Measurements from ENCODE around the gene TRAF3IP1. TPM values are rescaled to one million over a fixed set of nuclear protein-coding genes. Genes with fewer than 3 reads are reported as not detected.

The TRAF3IP1 gene
- total RNA-seq, 4 donors from 2014 or later, result 8.0 to 25.8 (median 12.2) TPM

- no peak for TF ChIP-seq CTCF (IDR thresholded peaks at IDR 0.05; ENCODE audit: low read depth)
Measured at GRCh38 chr2:238445409-238446190, 125.3 kb downstream of the TRAF3IP1 start.

- no peak for TF ChIP-seq CTCF (IDR thresholded peaks at IDR 0.05; ENCODE audit: low read depth)
Measured at GRCh38 chr2:238446371-238446770, 126.1 kb downstream of the TRAF3IP1 start.

GRCh38 chr2:238448031-238448955, 128.0 kb downstream of the TRAF3IP1 start:
- TF ChIP-seq CTCF (IDR thresholded peaks at IDR 0.05; ENCODE audit: low read depth), result no peak

- no peak for TF ChIP-seq CTCF (IDR thresholded peaks at IDR 0.05; ENCODE audit: low read depth)
Measured at GRCh38 chr2:238449241-238449640, 128.9 kb downstream of the TRAF3IP1 start.

- no peak for TF ChIP-seq CTCF (IDR thresholded peaks at IDR 0.05; ENCODE audit: low read depth)
Measured at GRCh38 chr2:238449909-238450417, 129.6 kb downstream of the TRAF3IP1 start.

- no peak for TF ChIP-seq CTCF (IDR thresholded peaks at IDR 0.05; ENCODE audit: low read depth)
Measured at GRCh38 chr2:238450440-238450861, 130.1 kb downstream of the TRAF3IP1 start.

Small RNA genes lying within 50 kb of the gene (small RNA-seq; reads per million reads assigned to genes)
- gene RNU6-234P, result not detected

Other genes starting within 250 kb of the TRAF3IP1 start
- gene ESPNL, start 220.2 kb upstream of the TRAF3IP1 start, total RNA-seq, result under 1 TPM in 2 of 4 donors, not detected in 2; 0.22 to 0.68 TPM
- gene KLHL30, start 181.8 kb upstream of the TRAF3IP1 start, total RNA-seq, result 1 to 10 TPM in 1 of 4 donors, under 1 TPM in 3; 0.65 to 1.9 (median 0.78) TPM
- under 1 TPM in 1 of 4 donors, not detected in 3; 0.85 TPM for gene ERFE, start 161.5 kb upstream of the TRAF3IP1 start, total RNA-seq
- gene ILKAP, start 116.8 kb upstream of the TRAF3IP1 start, total RNA-seq, result 10 to 100 TPM; 27.2 to 48.0 (median 37.2) TPM
- gene HES6, start 80.5 kb upstream of the TRAF3IP1 start, total RNA-seq, result 1 to 10 TPM; 2.4 to 7.3 (median 5.3) TPM
- gene PER2, start 31.9 kb upstream of the TRAF3IP1 start, total RNA-seq, result 10 to 100 TPM in 1 of 4 donors, 1 to 10 TPM in 3; 2.9 to 17.9 (median 6.4) TPM
- 10 to 100 TPM in 3 of 4 donors, 1 to 10 TPM in 1; 7.3 to 19.4 (median 17.2) TPM for gene ASB1, start 106.4 kb downstream of the TRAF3IP1 start, total RNA-seq

Data from subcutaneous adipose tissue (tissue), 4 donors.